Ovary (tissue), 3 donors: Measurements from ENCODE around the gene MTAP.

Experiments
- CTCF ChIP-seq, 3 donors: fragments of 450-650 bp in 2 of 3; fragments of 200-600 bp in 1 of 3; IDR thresholded peaks; one replicate each; pipeline versions ENCODE4 v1.5.1 to v1.8.0; 2016 to 2022; ENCODE audit warnings: antibody characterized with exemption in 3 of 3, mild to moderate bottlenecking in 1 of 3
- EP300 ChIP-seq: sonication (generic); formaldehyde crosslinking; IDR thresholded peaks from one replicate; pipeline ENCODE4 v1.6.1; 2017; ENCODE audit warnings: antibody characterized with exemption
- POLR2A ChIP-seq: fragments of 450-650 bp; IDR thresholded peaks from one replicate; pipeline ENCODE4 v1.6.1; 2017; ENCODE audit warnings: antibody characterized with exemption, mild to moderate bottlenecking, moderate library complexity
- donor health status: DM: no; HTN: no; CAD: no.

- TF ChIP-seq CTCF (IDR thresholded peaks at IDR 0.05) (no peak), POLR2A (no peak), EP300 (no peak)
Observed at GRCh38 chr9:21873540-21874221, 71.2 kb downstream of the MTAP start.
